Regular cardiac myocyte (primary cell): ENCODE results near the gene NKAIN4. TPM values are rescaled to one million over a fixed set of nuclear protein-coding genes. Genes with fewer than 3 reads are reported as not detected.

ENCODE experiments used
- total RNA-seq: library from RNA; depleted of rRNA; stranded (reverse); fragments of >200 nt; gene quantifications from 2 replicates; pipeline ENCODE4 v1.2.3, GENCODE V29; 2014

The NKAIN4 gene
- total RNA-seq: 0.19 TPM in 1 of 2 replicates, not detected in the other

GRCh38 chr20:63254232-63254605 lies at the start of gene NKAIN4:
Gene NKAIN4 (minus strand): TSS chr20:63254463. CDS start chr20:63254450, 13 bp downstream.

GRCh38 chr20:63292904-63293303 lies 38.6 kb upstream of the NKAIN4 start, which contains the start of gene COL20A1:
Gene COL20A1 (plus strand): TSS chr20:63293186. CDS start chr20:63295108, 1,922 bp downstream.

GRCh38 chr20:63272105-63273058 lies 18.1 kb upstream of the NKAIN4 start, which contains the start of gene ARFGAP1:
Gene ARFGAP1 (plus strand): TSS chr20:63272813. CDS start chr20:63275581, 2,768 bp downstream.

GRCh38 chr20:63235399-63235983 lies 18.8 kb downstream of the NKAIN4 start, which contains the start of gene BIRC7:
Gene BIRC7 (plus strand): TSS chr20:63235905. CDS start chr20:63236097, 192 bp downstream.

GRCh38 chr20:63216041-63216848 lies 38.0 kb downstream of the NKAIN4 start, which contains the start of gene YTHDF1:
Gene YTHDF1 (minus strand): TSS chr20:63216131. CDS start chr20:63215892, 239 bp downstream.

Other genes starting within 250 kb of the NKAIN4 start
- not detected in 2 replicates for gene BHLHE23, start 247.5 kb downstream of the NKAIN4 start, total RNA-seq
- gene YTHDF1, start 38.3 kb downstream of the NKAIN4 start, total RNA-seq: 14.9 and 22.2 TPM in 2 replicates
- under 0.01 and 0.28 TPM in 2 replicates for gene BIRC7, start 18.6 kb downstream of the NKAIN4 start, total RNA-seq
- gene ARFGAP1, start 18.4 kb upstream of the NKAIN4 start, total RNA-seq: 71.6 and 77.8 TPM in 2 replicates
- gene COL20A1, start 38.7 kb upstream of the NKAIN4 start, total RNA-seq: under 0.01 TPM in 1 of 2 replicates, not detected in the other
- gene CHRNA4, start 106.9 kb upstream of the NKAIN4 start, total RNA-seq: not detected in 2 replicates
- 0.19 TPM in 1 of 2 replicates, not detected in the other for gene KCNQ2, start 218.2 kb upstream of the NKAIN4 start, total RNA-seq
- gene EEF1A2, start 244.6 kb upstream of the NKAIN4 start, total RNA-seq: 0.38 and 5.4 TPM in 2 replicates